HG02981 (cell line): ENCODE data around the gene TBCK.
"Not testable (repeated sequence)": the region's sequence is repeated elsewhere in the genome, so short reads cannot be mapped to it uniquely, and the experiment has no call there.

Experiments used
- ATAC-seq: cut with Tn5 transposase; IDR thresholded peaks from one replicate; pipeline ENCODE4 v1.9.1; 2021; ENCODE audit warnings: mild to moderate bottlenecking, moderate library complexity; ENCODE audit not compliant: unreplicated experiment

TBCK gene

DNA sequence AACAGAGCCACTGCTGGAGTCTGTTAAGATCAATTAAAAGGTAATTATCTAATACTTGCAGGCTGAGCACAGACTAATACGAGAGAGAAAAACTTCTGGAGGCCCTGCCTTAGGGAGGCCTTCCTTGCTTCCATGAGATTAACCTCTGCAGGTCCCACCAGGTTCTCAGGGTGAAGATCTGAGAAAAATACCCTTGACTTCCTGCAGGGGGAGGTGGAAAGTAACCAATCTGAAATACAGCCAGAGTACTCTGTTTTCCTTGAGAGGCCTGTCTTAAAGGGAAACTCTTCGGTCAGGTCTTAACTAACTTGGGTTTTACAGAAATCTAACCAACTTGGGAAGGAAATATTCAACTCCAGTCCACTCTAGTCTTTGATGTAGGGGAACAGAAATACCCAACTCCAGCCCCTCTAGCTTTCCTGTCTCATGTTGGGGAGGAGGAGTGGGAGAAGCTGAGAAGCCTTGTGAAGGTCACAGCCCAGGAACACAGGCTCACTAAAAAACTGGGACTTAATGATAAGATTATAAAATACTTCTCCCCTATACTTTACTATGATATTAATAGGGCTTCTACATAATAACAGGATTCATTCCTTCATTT, 77.1 kb downstream of the TBCK start:
- peak; percentile 98 for ATAC-seq

DNA sequence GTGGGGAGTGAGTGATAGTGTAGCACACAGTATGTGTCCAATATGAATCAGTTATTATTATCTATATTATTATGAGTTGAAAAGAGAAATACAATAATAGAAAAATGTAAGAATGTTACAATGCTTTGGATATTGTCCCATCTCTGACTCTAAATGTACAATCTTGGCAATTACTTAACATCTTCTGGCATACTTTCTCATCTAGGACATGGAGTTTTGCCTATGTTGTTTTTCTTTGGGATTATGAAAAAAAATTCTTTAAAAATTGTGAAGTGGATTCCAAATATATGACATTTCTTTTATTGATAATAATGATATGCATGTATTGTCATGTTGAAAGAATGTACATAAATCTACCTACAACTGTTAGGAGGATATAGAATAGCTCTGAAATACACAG, 84.1 kb downstream of the TBCK start:
- ATAC-seq, result no peak

DNA sequence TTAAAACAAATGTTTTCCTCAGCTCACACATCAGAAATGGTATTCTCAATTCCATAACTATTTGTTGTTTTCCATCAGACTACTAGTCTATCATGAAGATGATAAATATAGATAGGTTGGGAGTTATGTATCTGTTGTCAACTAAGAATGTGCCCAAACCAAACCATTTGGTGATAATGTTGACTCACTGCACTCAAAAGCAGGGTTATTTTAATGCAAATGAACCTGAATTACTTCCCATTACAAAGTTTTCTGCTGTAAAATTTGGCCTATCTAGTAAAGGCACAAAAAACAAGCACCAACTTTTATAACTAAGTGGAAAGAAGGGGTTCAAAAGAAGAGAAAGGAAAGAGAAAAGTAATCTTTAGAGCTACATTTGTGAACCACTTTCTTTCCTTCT, 93.5 kb downstream of the TBCK start:
- no peak for ATAC-seq

DNA sequence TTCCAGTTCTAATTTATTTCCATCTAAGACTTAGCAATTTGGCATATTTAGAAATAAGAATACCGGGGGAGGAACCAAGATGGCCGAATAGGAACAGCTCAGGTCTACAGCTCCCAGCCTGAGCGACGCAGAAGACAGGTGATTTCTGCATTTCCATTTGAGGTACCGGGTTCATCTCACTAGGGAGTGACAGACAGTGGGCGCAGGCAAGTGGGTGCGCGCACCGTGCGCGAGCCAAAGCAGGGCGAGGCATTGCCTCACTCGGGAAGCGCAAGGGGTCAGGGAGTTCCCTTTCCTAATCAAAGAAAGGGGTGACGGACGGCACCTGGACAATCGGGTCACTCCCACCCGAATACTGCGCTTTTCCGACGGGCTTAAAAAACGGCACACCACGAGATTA, 102.7 kb downstream of the TBCK start:
- not testable (repeated sequence) for ATAC-seq

DNA sequence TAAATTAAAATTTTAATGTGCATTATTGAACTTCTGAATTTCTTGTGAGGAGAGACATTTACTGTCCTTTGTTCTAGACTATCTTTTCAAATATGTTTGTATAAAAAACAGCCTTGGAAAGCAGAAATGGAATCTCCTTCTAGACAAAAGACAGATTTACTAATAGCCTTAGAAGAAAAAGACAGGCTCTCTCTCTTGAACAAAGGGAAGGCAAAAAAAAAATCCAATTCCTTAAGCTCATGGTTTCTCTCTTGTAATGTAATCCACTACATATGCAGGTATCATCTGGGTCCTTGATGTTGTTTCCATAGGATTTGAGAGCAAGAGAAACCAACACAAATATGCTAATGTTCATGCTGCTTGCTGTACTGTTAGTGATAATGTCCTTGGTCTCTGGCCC, 106.0 kb downstream of the TBCK start:
- no peak for ATAC-seq

DNA sequence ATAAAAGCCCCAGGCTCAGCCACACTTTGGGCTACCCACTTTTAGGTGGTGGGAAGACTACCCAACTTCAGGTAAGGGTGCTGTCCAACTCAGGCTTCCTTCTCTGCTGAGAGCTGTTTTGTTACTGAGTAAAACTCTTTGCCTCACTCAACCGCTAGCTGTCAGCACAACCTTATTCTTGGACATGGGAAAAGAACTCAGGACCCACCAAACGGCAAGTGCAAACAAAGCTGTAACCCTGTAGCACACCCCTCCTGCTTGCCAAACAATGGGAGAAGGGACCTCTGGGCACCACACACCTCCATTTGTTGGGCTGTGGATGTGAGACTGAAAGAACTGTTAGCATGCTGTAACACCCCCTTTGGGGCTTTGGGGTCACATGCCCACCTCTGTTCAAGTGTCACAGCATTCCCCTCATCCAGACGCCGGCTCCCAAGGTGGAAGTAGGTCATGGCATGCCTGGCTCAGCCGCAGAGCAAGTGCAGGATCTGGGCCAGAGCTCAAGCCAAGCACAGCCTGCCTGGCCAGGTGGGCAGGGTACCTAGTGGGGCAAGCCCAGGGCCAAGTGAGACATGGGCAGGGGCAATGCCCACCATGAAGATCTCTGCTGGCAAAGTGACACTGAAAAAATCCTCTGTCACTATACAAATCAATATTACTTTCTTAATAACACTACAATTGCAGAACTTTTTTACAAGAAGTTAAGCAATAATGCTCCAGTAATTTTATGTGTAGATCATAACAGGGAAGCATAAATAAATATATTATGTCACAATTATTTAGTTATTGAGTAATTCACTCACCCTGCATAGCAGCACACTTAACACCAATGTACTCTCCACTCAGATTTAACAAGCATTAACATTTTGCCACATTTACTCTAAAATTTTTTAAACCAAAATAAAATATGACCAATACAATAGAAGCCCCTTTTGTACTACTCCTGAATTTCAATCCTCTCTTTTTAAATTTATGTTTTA, 107.2 kb downstream of the TBCK start:
- no peak for ATAC-seq

DNA sequence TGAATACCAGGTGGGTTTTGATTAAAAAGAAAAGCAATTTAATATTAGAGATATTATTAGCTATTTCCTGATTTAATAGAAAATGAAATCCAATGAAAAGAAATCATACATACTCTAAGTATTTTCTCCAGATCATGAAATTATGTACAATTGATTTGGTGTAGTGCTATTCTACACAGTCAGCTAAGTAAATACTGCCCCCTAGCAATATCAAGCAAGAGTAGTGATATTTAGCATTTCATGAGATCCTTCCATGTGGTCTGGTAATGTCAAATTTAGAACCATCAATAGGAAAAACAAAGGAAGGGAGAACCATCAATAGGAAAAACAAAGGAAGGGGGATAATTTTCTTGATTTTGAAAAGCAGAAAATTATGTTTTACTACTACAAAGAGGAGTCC, 114.6 kb downstream of the TBCK start:
- ATAC-seq, result no peak

DNA sequence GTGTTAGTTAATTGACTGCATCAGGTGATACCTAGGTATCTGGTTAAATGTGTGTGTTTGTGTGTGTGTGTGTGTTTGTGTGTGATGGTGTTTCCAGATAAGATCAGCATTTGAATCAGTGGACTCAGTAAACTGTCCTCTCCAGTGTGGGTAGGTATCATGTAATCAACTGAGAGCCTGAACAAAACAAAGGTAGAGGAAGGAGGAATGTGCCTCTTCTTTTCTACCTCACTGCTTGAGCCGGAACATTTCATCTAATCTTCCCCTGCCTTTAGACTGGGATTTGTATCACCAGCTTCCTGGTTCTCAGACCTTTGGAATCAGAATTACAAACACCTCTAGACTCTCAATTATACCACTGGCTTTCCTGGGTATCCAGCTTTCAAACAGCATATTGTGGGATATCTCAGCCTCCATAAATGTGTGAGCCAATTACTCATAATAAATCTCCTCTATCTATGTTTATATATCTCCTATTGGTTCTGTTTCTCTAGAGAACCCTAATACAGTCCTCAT, 120.5 kb downstream of the TBCK start:
- no peak for ATAC-seq

DNA sequence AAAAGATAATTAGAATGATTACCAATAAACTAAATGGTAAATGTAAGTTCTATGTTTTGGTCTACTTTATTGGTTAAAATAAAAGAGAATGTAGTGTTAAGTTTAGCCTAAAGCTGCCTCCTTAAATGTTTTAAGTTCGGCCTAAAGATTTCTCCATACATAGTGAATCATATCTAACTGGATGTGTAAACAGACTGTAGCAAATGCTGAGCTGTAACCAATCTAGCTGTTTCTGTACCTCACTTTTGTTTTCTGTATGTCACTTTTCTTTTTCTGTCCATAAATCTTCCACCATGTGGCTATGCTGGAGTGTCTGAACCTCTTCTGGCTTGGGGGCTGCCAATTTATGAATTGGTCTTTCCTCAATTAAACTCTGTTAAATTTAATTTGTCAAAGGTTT, 121.2 kb downstream of the TBCK start:
- ATAC-seq, result no peak

DNA sequence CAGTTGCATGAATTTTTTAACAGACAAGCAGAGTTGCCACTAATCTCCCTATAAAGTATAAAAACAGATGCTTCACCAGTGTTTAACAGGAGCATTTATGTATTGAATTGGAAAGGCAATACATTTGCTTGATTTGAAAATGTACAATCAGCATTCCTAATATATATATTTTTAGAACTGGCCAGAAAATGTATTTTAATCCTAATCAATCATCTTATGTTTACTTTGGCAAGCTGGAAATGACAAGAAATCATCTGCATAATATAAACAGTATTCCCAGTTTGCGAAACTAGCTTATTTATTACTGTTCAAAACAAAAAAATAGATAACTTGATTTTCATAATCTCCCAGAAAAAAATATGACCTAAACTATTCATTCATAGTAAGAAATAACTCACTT, 123.9 kb downstream of the TBCK start:
- no peak for ATAC-seq

DNA sequence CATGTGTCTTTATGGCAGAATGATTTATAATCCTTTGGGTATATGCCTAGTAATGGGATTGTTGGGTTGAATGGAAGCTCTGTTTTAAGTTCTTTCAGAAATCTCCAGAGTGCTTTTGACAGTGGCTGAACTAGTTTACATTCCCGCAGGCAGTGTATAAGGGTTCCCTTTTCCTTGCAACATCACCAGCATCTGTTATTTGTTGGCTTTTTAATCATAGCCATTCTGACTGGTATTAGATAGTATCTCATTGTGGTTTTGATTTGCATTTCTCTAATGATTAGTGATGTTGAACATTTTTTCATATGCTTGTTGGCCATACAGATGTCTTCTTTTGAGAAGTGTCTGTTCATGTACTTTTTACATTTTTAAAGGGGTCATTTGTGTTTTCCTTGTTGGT, 129.8 kb downstream of the TBCK start:
- ATAC-seq, result no peak

DNA sequence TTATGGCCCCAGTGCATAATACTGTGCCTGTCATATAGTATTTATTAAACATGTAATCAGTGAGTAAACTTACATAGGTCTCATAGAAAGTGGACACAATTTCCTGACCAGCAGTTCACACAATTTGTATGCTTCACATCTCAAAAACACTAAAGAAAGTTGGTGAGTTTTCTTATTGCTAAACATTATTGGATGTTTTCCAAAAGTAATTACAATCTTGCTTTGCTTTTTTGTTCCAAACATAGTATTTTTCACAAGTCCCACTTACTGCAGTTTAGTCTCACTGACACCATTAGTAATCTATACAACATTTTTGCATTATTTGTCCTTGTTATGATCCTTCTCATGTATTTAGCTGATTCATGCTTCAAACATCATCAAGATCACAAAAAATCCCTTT, 132.5 kb downstream of the TBCK start:
- ATAC-seq, result no peak

DNA sequence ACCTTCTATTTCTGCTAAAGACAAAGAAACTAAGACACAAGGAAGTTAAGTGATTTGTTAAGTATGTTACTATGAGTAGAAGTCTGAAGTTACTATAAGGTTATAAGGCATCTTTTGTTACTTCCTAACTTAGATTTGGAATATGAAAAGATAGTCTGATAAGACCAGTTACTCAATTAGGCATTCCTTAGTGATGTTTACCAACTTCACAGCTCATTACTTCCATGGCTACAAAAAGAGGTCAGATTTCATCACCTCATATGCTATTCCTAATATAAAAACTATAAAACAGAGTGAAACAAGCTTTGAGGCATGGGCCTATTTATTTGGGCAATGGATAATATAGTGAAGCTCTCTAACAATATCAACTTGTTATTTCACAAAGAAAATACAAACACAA, 143.1 kb downstream of the TBCK start:
- no peak for ATAC-seq

DNA sequence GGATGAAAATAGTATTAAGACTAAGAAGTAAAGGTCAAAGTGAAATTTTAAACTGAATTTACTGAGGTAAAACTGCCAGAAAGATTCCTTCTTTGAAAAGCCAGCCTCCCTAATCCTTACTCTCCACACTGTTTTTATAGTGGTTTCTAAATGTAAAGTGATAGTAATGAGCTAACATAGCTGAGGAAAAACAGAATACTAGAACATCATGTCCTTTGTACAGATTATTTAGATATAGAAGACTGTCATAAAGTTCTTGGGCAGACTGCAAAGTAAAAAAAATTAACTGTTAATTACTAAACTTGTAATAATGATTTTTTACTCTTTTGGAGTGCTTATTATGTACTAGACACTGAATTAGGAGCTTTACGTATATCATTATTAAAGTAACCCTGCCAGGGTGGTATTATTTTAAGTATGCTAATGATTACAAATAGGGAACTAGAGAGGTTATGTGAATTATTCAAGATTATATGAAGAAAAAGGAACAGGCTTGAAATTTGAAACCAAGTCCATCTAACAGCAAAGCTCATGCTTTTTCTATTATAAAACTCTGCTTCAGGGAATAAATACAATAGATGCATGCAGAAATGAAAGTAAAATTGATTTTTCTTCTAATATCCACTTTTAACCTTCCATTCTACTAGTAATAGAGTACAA, 150.5 kb downstream of the TBCK start:
- no peak for ATAC-seq

DNA sequence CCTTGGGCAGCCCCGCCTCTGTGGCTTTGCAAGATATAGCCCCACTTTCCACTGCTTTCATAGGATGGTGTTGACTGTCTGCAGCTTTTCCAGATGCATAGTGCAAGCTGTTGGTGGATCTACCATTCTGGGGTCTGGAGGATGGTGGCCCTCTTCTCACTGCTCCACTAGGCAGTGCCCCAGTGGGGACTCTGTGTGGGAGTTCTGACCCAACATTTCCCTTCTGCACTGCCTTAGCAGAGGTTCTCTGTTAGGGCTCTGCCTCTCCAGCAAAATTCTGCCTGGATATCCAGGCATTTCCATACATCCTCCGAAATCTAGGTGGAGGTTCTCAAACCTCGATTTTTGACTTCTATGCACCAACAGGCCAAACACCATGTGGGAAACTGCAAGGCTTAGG, 153.7 kb downstream of the TBCK start:
- no peak for ATAC-seq

DNA sequence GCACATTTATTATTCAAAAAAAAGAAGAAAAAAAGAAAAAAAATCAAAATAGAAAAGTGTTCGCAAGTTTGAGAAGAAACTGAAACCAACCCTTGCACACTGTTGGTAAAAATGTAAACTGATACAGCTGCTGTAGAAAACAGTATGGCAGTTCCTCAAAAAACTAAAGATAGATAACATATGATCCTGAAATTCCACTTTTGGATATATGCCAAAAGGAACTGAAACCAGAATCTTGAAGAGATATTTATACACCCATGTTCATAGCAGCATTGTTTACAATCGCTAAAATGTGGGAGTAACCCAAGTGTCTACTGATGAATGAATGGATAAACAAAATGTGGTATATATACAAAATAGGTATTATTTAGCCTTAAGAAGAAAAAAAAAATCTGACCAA, 155.4 kb downstream of the TBCK start:
- no peak for ATAC-seq

DNA sequence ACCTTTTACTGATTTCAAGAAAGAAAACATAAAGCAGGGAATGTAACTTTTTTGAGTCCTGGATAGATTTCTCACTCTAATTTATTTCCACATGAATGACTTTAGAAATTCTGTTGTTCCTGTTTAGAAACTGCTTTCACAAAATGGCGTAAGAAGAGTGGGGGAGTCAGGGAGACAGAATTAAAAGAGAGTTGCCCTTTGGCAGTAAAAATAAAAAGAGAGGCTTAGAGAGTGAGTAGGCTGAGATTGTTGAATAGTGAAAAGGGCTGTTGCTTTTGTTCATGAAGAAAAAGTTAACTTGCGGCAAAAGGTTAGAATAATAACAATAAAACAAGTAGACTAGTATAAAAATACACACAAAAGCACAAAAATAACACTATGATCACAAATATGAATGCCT, 166.1 kb downstream of the TBCK start:
- ATAC-seq, result no peak

DNA sequence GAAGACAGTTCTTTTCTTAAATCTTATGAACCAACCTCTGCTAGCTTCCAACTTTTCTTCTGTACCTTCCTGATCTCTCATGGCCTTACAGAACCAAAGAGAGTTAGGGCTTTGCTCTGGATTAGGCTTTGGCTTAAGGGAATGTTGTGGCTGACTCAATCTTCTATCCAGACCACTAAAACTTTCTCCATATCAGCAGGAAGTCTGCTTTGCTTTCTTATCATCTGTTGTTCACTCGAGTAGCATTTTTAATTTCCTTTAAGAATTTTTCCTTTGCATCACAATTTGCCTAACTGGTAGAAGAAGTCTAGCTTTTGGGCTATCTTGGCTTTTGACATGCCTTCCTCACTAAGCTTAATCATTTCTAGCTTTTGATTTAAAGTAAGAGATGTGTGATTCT, 167.0 kb downstream of the TBCK start:
- ATAC-seq, result no peak

DNA sequence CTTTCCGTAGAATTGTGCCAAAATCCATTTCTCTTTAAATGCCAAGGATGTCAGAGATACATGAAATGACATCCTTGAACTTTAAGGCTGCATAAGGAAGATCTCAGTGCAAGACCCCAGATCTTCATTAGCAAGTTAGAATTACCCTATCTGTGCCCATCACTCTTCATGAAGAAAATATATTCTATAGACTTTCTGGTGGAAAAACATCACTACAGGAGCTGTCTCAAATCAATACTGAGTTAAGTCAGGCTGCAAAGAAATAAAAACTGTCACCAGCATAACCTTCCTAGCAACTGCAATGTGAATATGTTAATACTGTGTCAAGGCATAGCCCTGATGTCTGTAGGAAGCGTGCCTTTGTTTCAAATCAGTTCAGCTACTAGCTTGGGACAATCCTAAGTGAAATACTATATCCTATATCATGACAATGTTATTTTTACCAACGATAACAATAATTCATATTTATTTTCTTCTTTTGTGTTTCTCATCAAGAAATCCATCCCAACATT, 173.3 kb downstream of the TBCK start:
- ATAC-seq, result no peak

DNA sequence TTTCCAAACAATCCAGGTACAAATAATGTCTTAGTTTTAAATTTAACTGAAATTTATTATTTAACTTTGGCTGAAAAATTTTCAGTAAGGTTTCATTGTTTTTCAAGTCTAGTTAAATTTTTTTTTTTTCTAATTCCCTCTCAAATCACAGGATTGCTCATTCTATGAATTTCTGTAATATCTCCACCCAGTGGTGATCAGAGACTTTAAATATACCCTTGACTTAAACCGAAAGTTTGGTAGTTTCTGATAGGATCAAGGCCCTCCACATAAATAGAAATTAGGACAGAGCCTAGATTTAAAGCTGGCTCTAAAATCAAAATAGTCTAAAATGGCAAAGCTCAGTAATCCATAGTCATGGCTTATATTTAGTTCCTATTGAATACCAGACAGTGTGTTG, 175.4 kb downstream of the TBCK start:
- ATAC-seq, result no peak

DNA sequence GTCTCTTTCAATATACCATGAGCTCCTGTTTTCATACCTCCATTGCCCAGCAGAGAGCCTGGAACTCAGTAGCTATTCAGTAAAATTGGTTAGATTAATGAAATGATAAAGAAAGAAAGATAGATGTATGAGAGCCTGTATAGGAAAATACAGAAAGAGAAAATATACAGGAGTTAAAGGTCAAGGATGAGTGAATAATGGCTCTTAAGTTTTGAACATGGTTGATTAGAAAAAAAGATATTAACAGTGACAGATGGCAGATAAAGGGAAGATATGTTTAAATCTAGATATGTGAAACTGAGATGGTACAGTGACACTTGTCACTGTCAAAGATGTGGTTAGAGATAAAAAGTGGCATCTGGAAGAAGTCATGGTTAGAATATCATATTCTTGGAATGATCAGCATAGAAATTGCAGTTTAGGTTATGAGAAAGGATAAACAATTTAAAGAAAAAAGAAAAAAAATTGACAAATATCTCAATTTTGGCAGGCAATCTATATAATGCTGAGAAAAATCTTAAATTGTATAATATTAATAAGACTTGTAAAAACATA, 179.2 kb downstream of the TBCK start:
- ATAC-seq, result no peak
